Spleen (tissue), 7 donors: ENCODE measurements around the gene LCP2.
A peak's percentile ranks its signal among the peaks of the same experiment; 100 is the strongest.

Experiments
- CTCF ChIP-seq, 11 experiments: fragments of 200-600 bp in 7 of 11; fragments of 450-650 bp in 4 of 11; sonication (generic) in 4 of 11; IDR thresholded peaks in 8 of 11; conservative IDR thresholded peaks in 3 of 11; 1 replicate in 7 of 11; 2 replicates in 4 of 11; pipeline versions ENCODE4 v1.4.0 to v1.8.0; 2016 to 2021; ENCODE audit warnings: antibody characterized with exemption in 11 of 11, inconsistent platforms in 4 of 11, mild to moderate bottlenecking in 1 of 11
- POLR2A ChIP-seq, 3 donors: fragments of 450-650 bp; IDR thresholded peaks; one replicate each; pipeline ENCODE4 v1.5.1; 2017; ENCODE audit warnings: antibody characterized with exemption in 3 of 3, mild to moderate bottlenecking in 1 of 3
- donor health status: DM: no; HTN: no; CAD: no; lungs with moderate emphysema.
- donor health status: DM: no; HTN: no; CAD: no.
- donor health status: DM: no; HTN: no; CAD: no.

- TF ChIP-seq CTCF (IDR thresholded peaks at IDR 0.05 in 8 of 11, conservative IDR thresholded peaks at IDR 0.05 in 3 of 11) (peak in 7 of 11 experiments; percentile 13 to 36 (median 23)), POLR2A (IDR thresholded peaks at IDR 0.05) (no peak)
Measured at GRCh38 chr5:170216257-170216864, 81.2 kb downstream of the LCP2 start.
